HG03520 (cell line): ENCODE results near the gene TMEM212.
"Not testable (repeated sequence)": the region's sequence is repeated elsewhere in the genome, so short reads cannot be mapped to it uniquely, and the experiment has no call there.

Experiments
- ATAC-seq: cut with Tn5 transposase; IDR thresholded peaks from one replicate; pipeline ENCODE4 v1.9.1; 2021; ENCODE audit warnings: mild to moderate bottlenecking, moderate library complexity; ENCODE audit not compliant: unreplicated experiment

TMEM212 gene

DNA sequence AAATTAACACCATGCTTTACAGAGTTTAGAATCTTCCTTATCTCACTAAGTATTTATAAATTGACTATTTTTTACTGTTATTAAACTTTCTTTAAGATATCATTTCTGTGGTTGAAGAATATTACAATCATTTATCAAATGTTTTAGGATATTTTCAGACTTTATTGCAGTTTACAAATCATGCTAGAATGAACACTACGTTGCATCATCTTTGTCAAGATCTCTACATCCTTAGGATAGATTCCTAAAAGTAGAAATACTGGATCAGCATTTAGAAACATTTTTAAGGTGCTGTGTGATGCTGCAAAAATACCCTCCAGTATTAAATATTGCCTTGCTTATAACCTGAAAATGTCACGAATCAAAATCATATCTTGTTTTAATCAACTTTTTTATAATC is 30.3 kb upstream of the TMEM212 start:
- no peak for ATAC-seq

- no peak for ATAC-seq
These were observed 29.8 kb upstream of the TMEM212 start for GRCh38 chr3:171813278-171813896.

GRCh38 chr3:171813897-171814460 is 29.2 kb upstream of the TMEM212 start:
- peak; percentile 30 for ATAC-seq

DNA sequence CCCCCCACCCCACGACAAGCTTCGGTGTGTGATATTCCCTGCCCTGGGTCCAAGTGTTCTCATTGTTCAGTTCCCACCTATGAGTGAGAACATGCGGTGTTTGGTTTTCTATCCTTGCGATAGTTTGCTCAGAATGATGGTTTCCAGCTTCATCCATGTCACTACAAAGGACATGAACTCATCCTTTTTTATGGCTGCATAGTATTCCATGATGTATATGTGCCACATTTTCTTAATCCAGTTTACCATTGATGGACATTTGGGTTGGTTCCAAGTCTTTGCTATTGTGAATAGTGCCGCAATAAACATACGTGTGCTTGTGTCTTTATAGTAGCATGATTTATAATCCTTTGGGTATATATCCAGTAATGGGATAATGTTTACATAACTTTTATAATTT is 28.5 kb upstream of the TMEM212 start:
- ATAC-seq = not testable (repeated sequence)

DNA sequence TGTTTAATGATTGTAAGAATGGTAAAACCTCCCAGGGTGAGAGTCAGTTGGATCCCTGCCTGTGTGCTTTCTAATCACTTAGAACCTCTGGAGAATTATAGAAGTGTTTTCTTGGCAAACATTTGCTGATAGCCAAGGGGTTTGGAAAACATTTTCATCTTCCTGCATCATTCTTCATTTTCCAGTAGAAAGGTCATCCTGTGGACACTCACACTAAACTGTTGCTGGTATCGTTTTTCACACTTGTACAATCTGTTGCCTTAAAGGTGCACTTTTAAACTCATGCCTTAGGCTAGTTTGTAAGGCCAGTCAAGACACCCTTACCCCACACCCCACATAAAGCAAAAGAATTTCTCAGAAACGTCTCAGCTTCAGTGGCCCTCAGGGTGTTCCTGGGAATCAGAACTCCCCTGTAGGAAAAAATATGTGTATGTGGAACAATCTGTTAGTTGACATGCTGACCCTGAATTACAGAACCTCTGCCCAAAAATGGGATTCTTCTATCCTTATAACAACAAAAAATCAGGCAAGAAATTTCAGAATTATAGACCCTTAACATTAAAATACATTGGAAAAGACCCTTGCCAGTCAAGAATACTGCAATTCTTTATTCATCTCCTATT is 27.1 kb upstream of the TMEM212 start:
- ATAC-seq = no peak

DNA sequence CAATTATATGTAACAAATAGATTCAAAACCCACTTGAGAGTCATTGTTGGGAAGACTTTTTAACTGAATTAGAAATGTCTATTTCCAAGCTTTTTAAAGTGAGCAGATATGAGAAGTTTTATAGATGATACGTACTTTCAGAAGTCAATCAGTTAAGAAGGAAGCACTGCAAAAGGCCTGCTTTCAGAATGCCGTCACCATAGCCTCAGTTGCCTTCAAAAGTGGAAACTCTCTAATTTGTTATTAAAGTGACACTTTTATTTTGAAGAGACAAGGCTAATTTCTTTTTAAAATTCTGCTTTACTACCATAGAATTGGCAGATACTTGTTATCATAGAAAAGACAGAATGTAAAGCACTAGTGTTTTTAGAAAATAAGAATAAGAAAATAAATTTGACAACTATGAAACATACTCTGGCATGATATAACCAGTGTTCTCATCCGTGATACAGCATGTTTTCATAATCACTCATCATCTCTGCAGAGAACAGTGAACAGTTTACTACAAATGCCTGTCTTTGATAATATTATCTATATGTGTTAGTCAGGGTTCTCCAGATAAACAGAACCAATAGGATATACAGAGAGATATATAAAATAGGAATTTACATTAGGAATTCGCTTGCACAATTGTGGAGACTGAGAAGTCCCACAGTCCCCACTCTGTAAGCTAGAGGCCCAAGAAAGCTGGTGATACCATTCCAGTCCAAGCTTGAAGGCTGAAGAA is 25.9 kb upstream of the TMEM212 start:
- no peak for ATAC-seq

- ATAC-seq = no peak
These were observed 22.1 kb upstream of the TMEM212 start for GRCh38 chr3:171821044-171821443.

GRCh38 chr3:171821778-171822358 is 21.3 kb upstream of the TMEM212 start:
- no peak for ATAC-seq

GRCh38 chr3:171822431-171823106 is 20.6 kb upstream of the TMEM212 start:
- no peak for ATAC-seq

DNA sequence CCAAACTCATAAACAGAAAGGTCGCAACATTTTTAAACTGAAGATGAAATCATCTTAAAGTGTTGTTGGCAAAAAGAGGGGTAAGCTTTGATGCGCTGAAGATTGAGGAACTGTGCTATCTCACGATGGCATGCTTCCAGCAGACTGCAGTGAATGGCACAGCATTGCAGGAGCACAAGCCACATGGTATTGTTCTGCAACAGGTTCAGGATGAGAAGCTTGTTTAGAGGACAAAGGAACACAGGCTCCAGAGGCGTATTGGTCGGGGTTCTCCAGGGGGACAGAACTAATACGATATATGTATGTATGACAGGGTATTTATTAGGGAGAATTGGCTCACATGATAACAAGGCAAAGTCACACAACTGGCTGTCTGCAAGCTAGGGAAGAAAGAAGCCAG is 19.0 kb upstream of the TMEM212 start:
- ATAC-seq = no peak

DNA sequence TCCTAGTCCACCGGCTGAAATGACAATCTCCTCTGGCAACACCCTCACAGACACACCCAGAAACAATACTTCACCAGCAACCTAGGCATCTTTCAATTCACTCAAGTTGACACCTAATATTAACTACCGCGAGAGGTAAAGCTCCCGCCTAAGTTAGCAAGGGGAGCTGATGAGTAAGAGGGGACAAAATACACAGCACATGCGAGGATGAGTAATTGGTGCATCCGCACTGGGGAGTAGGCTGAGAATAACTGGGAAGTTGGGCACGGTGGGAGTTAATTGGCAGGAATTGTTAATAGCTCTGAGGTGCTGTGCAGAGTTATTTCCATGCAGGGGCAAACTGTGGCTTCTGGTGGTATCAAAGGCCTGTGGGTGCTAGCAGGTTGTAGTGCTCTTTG is 18.3 kb upstream of the TMEM212 start:
- no peak for ATAC-seq

GRCh38 chr3:171825222-171825828 is 17.8 kb upstream of the TMEM212 start:
- ATAC-seq = no peak

GRCh38 chr3:171827385-171827784 is 15.8 kb upstream of the TMEM212 start:
- ATAC-seq = no peak

- ATAC-seq = no peak
These were observed 15.2 kb upstream of the TMEM212 start for GRCh38 chr3:171827836-171828458.

GRCh38 chr3:171828902-171829770 is 14.0 kb upstream of the TMEM212 start:
- ATAC-seq = no peak

DNA sequence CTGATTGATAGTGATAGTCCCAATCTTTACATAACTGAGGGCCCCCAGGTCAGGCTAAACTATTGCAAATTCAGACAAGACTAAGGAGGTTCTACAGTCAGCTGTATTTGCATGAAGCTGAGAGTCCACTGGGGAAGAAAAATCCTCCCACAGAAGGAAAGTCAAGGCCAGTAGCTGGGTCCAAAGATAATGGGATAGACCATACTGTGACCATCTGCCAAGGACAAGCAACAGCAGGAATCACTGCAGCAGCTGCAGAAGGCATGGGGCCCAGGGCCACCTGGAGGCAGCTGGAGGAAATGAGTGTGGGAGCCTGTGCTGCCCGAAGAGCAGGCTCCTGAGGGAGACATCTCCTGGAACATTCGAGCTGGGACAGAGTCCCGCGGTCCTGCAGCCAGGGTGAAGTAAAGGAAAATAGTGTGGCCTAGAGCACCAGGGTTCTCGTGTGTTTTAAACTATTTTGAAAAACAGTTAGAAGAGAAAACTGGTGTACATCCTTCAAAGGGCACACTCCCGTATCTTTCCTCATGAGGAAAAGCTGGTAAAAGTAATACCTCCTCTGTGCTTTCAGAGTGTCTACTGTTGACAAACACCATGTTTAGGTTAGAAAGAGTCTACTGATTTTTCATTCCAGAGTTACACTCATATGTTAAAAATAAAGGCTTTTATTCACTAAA is 13.2 kb upstream of the TMEM212 start:
- no peak for ATAC-seq

- no peak for ATAC-seq
These were observed 12.7 kb upstream of the TMEM212 start for GRCh38 chr3:171830518-171830875.

- no peak for ATAC-seq
These were observed 11.2 kb upstream of the TMEM212 start for GRCh38 chr3:171831936-171832335.

DNA sequence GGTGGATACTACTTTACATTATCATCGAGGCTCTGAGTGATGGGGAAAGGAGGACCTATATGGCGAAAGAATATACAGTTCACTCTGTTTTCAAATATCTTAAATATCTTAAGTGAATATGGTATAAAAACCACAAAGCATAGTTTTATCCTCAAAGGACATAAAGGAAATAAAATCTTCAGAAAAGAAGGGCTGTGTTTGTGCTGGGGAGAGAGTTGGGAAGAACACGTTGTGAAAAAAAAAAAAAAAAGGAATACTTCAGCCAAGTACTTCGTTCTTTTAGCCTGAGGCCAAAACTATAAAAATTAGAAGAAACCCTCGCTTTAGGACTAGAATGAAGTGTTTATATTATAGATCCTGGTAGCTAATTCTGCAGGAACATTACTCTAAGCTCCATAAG is 10.2 kb upstream of the TMEM212 start:
- no peak for ATAC-seq
